NT2/D1 (cell line): ENCODE measurements around the gene EXOC6.
"Not testable (repeated sequence)": the region's sequence is repeated elsewhere in the genome, so short reads cannot be mapped to it uniquely, and the experiment has no call there.

Source experiments
- DNase-seq: peaks from one replicate; pipeline ENCODE4 v3.0.0-alpha.2; 2011; ENCODE audit warnings: low read depth, low spot score
- H3K27me3 ChIP-seq: 2 replicates; pipeline ENCODE4 v1.6.0; 2011; ENCODE audit warnings: mild to moderate bottlenecking; ENCODE audit not compliant: insufficient read length, insufficient read depth
- H3K36me3 ChIP-seq: 2 replicates; pipeline ENCODE4 v1.6.1; 2011; ENCODE audit warnings: mild to moderate bottlenecking, low read length, mixed read lengths; ENCODE audit not compliant: insufficient read depth, insufficient read length
- H3K4me1 ChIP-seq: 2 replicates; pipeline ENCODE4 v1.5.1; 2011; ENCODE audit not compliant: insufficient read depth, insufficient read length
- H3K4me3 ChIP-seq: 2 replicates; pipeline ENCODE4 v1.5.1; 2011; ENCODE audit warnings: low read depth; ENCODE audit not compliant: insufficient read length
- H3K9ac ChIP-seq: 2 replicates; pipeline ENCODE4 v1.6.0; 2011; ENCODE audit warnings: low read depth; ENCODE audit not compliant: insufficient read length
- H3K9me3 ChIP-seq: 2 replicates; pipeline ENCODE4 v1.5.1; 2011; ENCODE audit warnings: mild to moderate bottlenecking, low read length; ENCODE audit not compliant: insufficient read depth
- SUZ12 ChIP-seq: IDR thresholded peaks from 2 replicates; pipeline ENCODE4 v1.6.1; 2011; ENCODE audit not compliant: insufficient read length, insufficient read depth; ENCODE audit errors: extremely low read depth
- YY1 ChIP-seq: IDR thresholded peaks from 2 replicates; pipeline ENCODE4 v1.6.1; 2011; ENCODE audit not compliant: insufficient read length, insufficient read depth
- ZNF274 ChIP-seq: IDR thresholded peaks from 2 replicates; pipeline ENCODE4 v1.6.1; 2011; ENCODE audit warnings: mild to moderate bottlenecking, low read depth, low read length

Gene EXOC6

GRCh38 chr10:92942226-92942625, 93.9 kb downstream of the EXOC6 start:
- Histone ChIP-seq H3K36me3 (no peaks in the 10 kb centered on the region), H3K9ac (no peak overlapping the region), H3K27me3 (no peaks in the 10 kb centered on the region), H3K9me3 (no peaks in the 10 kb centered on the region), H3K4me3 (no peak overlapping the region), H3K4me1 (no peaks in the 10 kb centered on the region)
- no peak for DNase-seq
- TF ChIP-seq ZNF274 (no peak), SUZ12 (no peak), YY1 (no peak)

- Histone ChIP-seq H3K4me3 (no peak overlapping the region), H3K9me3 (no peaks in the 10 kb centered on the region), H3K27me3 (no peaks in the 10 kb centered on the region), H3K4me1 (no peaks in the 10 kb centered on the region), H3K36me3 (no peaks in the 10 kb centered on the region), H3K9ac (no peak overlapping the region)
- TF ChIP-seq YY1 (no peak), SUZ12 (no peak)
- no peak for DNase-seq
These were observed 98.2 kb downstream of the EXOC6 start for GRCh38 chr10:92946491-92946890.

DNA sequence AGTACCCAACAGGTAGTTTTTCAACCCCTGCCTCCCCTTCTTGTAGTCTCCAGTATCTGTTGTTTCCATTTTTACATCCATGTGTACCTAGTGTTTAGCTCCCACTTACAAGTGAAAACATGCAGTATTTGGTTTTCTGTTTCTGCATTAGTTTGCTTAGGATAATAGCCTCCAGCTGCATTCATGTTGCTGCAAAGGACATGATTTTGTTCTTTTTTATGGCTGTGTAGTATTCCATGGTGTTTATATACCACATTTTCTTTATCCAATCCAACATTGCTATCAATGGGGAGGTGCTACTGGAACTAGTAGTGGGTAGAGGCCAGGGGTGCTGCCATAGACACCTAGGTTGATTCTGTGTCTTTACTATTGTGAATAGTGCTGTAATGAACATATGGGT, 104.3 kb downstream of the EXOC6 start:
- H3K4me3 ChIP-seq, H3K4me1 ChIP-seq, H3K9ac ChIP-seq, DNase-seq, H3K9me3 ChIP-seq, H3K27me3 ChIP-seq, H3K36me3 ChIP-seq: not testable (repeated sequence)

DNA sequence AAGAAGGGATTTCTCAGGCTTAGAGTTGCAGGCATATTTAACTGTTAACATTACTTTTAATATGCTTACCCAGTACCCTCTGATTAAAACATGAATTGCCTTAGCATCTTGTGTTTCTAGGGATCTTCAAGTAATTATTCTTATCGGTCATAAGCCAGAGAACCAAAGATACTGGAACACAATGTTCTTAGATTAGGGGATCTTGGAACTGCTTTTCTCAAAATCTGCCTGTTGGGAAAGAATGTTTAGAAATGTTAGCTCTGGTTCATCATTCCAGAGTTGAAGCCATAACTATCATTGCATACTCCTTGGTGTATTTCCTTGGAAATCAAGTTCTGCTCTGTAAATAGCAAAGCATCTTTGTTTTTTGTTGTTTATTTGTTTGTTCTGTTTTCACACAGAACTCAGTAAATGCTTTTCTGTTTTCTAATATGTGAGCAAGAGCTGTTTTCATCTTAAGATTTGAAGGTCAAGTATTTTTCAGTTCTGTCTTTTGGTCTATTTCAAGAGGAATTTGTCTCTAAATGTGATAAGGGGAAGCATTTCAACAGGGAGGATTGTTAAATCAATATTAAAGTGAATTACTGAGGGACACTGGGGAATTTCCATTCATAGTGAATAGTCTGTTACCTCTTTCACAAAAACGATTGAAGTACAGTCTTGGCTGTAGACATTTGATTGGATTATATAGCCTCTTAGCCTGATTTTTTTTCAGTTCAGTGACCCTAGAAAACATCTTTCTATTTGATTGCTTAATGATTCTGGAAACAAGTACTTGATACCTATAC, 109.1 kb downstream of the EXOC6 start:
- Histone ChIP-seq H3K9ac (no peak overlapping the region), H3K36me3 (no peaks in the 10 kb centered on the region), H3K9me3 (no peaks in the 10 kb centered on the region), H3K27me3 (no peaks in the 10 kb centered on the region), H3K4me1 (no peaks in the 10 kb centered on the region), H3K4me3 (no peak overlapping the region)
- DNase-seq: no peak
- TF ChIP-seq ZNF274: no peak
- no peak for TF ChIP-seq YY1
- no peak for TF ChIP-seq SUZ12

GRCh38 chr10:92961638-92962037, 113.3 kb downstream of the EXOC6 start:
- TF ChIP-seq SUZ12: no peak
- no peak for TF ChIP-seq ZNF274
- TF ChIP-seq YY1: no peak
- H3K9ac ChIP-seq: no peak overlapping the region
- no peaks in the 10 kb centered on the region for H3K36me3 ChIP-seq
- H3K27me3 ChIP-seq: no peaks in the 10 kb centered on the region
- no peaks in the 10 kb centered on the region for H3K9me3 ChIP-seq
- H3K4me3 ChIP-seq: no peak overlapping the region
- no peaks in the 10 kb centered on the region for H3K4me1 ChIP-seq
- DNase-seq: no peak

DNA sequence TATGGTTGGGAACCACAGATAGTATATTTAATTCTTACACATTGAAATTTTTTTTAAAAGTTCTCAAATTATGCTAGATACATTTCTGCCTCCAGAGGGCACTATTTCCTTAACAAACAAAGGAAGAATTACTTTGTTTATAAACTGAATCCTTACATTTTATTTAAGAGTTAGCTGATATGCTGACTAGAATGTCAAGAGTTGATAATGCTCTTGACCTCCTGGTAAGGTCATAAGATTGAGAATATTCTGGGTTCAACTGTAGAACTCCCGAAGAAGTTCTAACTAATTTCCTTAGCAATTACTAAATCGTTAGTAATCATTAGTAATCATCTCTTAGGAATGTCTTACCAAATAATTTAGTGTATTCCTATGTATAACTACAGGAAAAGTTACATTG, 117.0 kb downstream of the EXOC6 start:
- no peak overlapping the region for H3K9ac ChIP-seq
- TF ChIP-seq SUZ12: no peak
- no peak for TF ChIP-seq ZNF274
- no peak for TF ChIP-seq YY1
- H3K27me3 ChIP-seq: no peaks in the 10 kb centered on the region
- no peaks in the 10 kb centered on the region for H3K4me1 ChIP-seq
- no peaks in the 10 kb centered on the region for H3K9me3 ChIP-seq
- no peaks in the 10 kb centered on the region for H3K36me3 ChIP-seq
- no peak overlapping the region for H3K4me3 ChIP-seq
- DNase-seq: peak; percentile 36

DNA sequence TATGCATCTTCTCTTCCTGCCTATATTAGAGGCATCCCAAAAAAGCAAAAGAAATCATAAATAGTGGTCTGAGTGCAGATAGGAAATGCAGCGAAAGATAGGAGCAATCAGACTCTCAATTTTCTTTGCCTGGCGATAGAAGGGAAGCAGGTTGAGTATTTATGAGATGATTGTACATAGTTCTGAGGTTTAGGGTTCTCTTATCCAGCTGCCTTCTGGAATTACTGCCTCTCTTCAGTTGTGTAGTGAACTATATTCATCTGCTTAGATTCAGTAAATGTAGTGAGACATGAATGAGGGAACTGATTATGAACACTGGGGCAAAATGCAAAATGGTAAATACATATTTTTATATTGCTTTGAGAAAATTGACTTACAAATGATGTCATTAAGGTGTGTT, 119.3 kb downstream of the EXOC6 start:
- no peak for TF ChIP-seq YY1
- no peaks in the 10 kb centered on the region for H3K4me1 ChIP-seq
- H3K9me3 ChIP-seq: no peaks in the 10 kb centered on the region
- no peaks in the 10 kb centered on the region for H3K36me3 ChIP-seq
- H3K27me3 ChIP-seq: no peaks in the 10 kb centered on the region
- no peak overlapping the region for H3K9ac ChIP-seq
- DNase-seq: no peak
- no peak overlapping the region for H3K4me3 ChIP-seq

DNA sequence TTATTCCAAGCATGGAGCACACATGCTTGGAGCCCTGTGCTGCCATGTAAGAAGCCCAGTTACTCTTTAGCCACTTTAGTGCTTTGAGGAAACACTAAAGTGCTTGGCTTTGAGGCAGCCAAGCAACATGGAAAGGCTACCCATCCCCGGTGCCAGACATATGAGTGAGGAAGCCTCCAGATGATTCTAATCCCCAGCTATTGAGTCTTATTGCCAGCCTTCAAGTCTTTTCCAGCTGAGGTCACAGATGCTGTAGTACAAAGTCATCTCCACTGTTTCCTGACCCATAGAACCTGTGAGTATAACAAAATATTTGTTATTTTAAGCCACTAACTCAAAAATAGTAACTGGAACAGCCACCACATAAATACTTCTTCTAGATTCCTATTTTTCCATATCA, 120.8 kb downstream of the EXOC6 start:
- H3K36me3 ChIP-seq: no peaks in the 10 kb centered on the region
- H3K4me1 ChIP-seq: no peaks in the 10 kb centered on the region
- H3K9ac ChIP-seq: no peak overlapping the region
- H3K9me3 ChIP-seq: no peaks in the 10 kb centered on the region
- no peak for TF ChIP-seq SUZ12
- TF ChIP-seq YY1: no peak
- TF ChIP-seq ZNF274: no peak
- H3K4me3 ChIP-seq: no peak overlapping the region
- DNase-seq: no peak
- H3K27me3 ChIP-seq: no peaks in the 10 kb centered on the region
